GM12878 (cell line): Measurements from ENCODE around the gene CNTN6. TPM values are rescaled to one million over a fixed set of nuclear protein-coding genes. Genes with fewer than 3 reads are reported as not detected.

Experiments used
- ATAC-seq: fragments of 200-7000 bp; cut with Tn5 transposase; 3 replicates; pipeline ENCODE4 v1.9.1; 2020; ENCODE audit warnings: mild to moderate bottlenecking, moderate library complexity
- BruUV-seq: library from RNA; stranded (reverse); fragments of 400-500 nt; replicated peaks from 2 replicates; lab custom pipeline; 2021; lab: Mats Ljungman, UMichigan
- CTCF ChIA-PET: fragments of 300-600 bp; sonication (Branson Sonifier 250); formaldehyde crosslinking; extraction: SDS; loops from one replicate; lab custom pipeline; 2021; ENCODE audit warnings: inconsistent platforms; lab: Yijun Ruan, JAX
- POLR2A ChIA-PET: fragments of 350-600 bp; formaldehyde crosslinking; extraction: SDS; loops from one replicate; lab custom pipeline; 2021; ENCODE audit warnings: inconsistent platforms; lab: Charles Lee
- RAD21 ChIA-PET: fragments of 300-600 bp; sonication (Branson Sonifier 250); formaldehyde crosslinking; loops from one replicate; lab custom pipeline; 2023; ENCODE audit warnings: antibody characterized with exemption; ENCODE audit not compliant: unreplicated experiment; lab: Charles Lee
- SMC1A ChIA-PET: fragments of 300-600 bp; sonication (Branson Sonifier 250); formaldehyde crosslinking; loops from one replicate; lab custom pipeline; 2023; ENCODE audit not compliant: unreplicated experiment, uncharacterized antibody; lab: Charles Lee
- DNase-seq: peaks from one replicate; pipeline ENCODE4 v3.0.0-alpha.2; 2011; ENCODE audit warnings: low read depth, low spot score
- FAIRE-seq: peaks from 3 replicates; lab custom pipeline; 2011; peaks lifted over from hg19 to GRCh38; lab: Jason Lieb, UNC
- H2AFZ ChIP-seq: 2 replicates; pipeline ENCODE4 v1.6.0; 2011; ENCODE audit warnings: low read depth, low read length, control low read depth; ENCODE audit not compliant: control insufficient read depth
- H3K27ac ChIP-seq: 2 replicates; pipeline ENCODE4 v1.5.1; 2011; ENCODE audit warnings: control low read depth; ENCODE audit not compliant: control insufficient read depth, insufficient read depth
- H3K27me3 ChIP-seq, 2 experiments: replicated peaks in 1 of 2; 2 replicates each; pipeline versions ENCODE4 v1.6.0 to v1.6.1; 2011; ENCODE audit warnings: low read length in 1 of 2; ENCODE audit not compliant: control insufficient read depth in 2 of 2, insufficient read depth in 2 of 2
- H3K36me3 ChIP-seq, 2 experiments: 2 replicates each; pipeline ENCODE4 v1.5.1; 2011; ENCODE audit warnings: low read length in 1 of 2; ENCODE audit not compliant: control insufficient read depth in 2 of 2, insufficient read depth in 2 of 2
- H3K4me1 ChIP-seq: 2 replicates; pipeline ENCODE4 v1.6.1; 2011; ENCODE audit warnings: mild to moderate bottlenecking, low read length, moderate library complexity, mixed read lengths; ENCODE audit not compliant: control insufficient read depth, insufficient read depth
- H3K4me2 ChIP-seq: 2 replicates; pipeline ENCODE4 v1.6.0; 2011; ENCODE audit warnings: control low read depth; ENCODE audit not compliant: control insufficient read depth, insufficient read depth
- H3K4me3 ChIP-seq: fragments of 200-600 bp; sonication (generic); 2 replicates; pipeline ENCODE4 v1.5.1; 2016
- H3K79me2 ChIP-seq: 2 replicates; pipeline ENCODE4 v1.6.0; 2011; ENCODE audit warnings: low read length; ENCODE audit not compliant: control insufficient read depth, insufficient read depth
- H3K9ac ChIP-seq: 2 replicates; pipeline ENCODE4 v1.8.0; 2011; ENCODE audit warnings: low read length, control low read depth, mixed read lengths; ENCODE audit not compliant: control insufficient read depth, insufficient read depth
- H3K9me3 ChIP-seq: replicated peaks from 3 replicates; pipeline ENCODE4 v1.5.1; 2011; ENCODE audit warnings: mild to moderate bottlenecking, low read length; ENCODE audit not compliant: control insufficient read depth, insufficient read depth
- H4K20me1 ChIP-seq: 2 replicates; pipeline ENCODE4 v1.6.0; 2011; ENCODE audit not compliant: control insufficient read depth, insufficient read depth
- CBX3 ChIP-seq: fragments of 200-600 bp; sonication (generic); IDR thresholded peaks from 2 replicates; pipeline ENCODE4 v1.6.1; 2016; ENCODE audit warnings: low read depth, borderline replicate concordance
- EP300 ChIP-seq, 2 experiments: fragments of 150-350 bp in 1 of 2; IDR thresholded peaks; 2 replicates each; pipeline ENCODE4 v1.6.1; 2011 to 2012; ENCODE audit warnings: low read depth in 2 of 2, low read length in 2 of 2, borderline replicate concordance in 1 of 2, improper control_type of control experiment in 1 of 2, inconsistent platforms in 1 of 2; ENCODE audit not compliant: control insufficient read depth in 1 of 2
- FOXK2 ChIP-seq: fragments of 450-650 bp; IDR thresholded peaks from 2 replicates; pipeline ENCODE4 v1.6.1; 2017; ENCODE audit warnings: mild to moderate bottlenecking, moderate library complexity
- MEF2A ChIP-seq: IDR thresholded peaks from 2 replicates; pipeline ENCODE4 v1.6.1; 2011; ENCODE audit warnings: low read depth, mild to moderate bottlenecking, low read length, moderate library complexity; ENCODE audit not compliant: insufficient read depth
- MYB ChIP-seq: fragments of 150-350 bp; IDR thresholded peaks from 2 replicates; pipeline ENCODE4 v1.6.1; 2014; ENCODE audit warnings: mild to moderate bottlenecking, low read depth, low read length, borderline replicate concordance
- RUNX3 ChIP-seq: IDR thresholded peaks from 2 replicates; pipeline ENCODE4 v1.6.1; 2012; ENCODE audit warnings: low read length, inconsistent platforms
- SP1 ChIP-seq: IDR thresholded peaks from one replicate; pipeline ENCODE4 v1.6.1; 2011; ENCODE audit warnings: low read depth, low read length
- STAT1 ChIP-seq: fragments of 450-650 bp; conservative IDR thresholded peaks from 2 replicates; pipeline ENCODE4 v1.6.1; 2014; ENCODE audit warnings: antibody characterized with exemption, mild to moderate bottlenecking
- TBL1XR1 ChIP-seq: IDR thresholded peaks from 2 replicates; pipeline ENCODE4 v1.6.1; 2012; ENCODE audit warnings: low read depth, low read length, improper control_type of control experiment
- ZNF217 ChIP-seq: fragments of 450-650 bp; IDR thresholded peaks from 2 replicates; pipeline ENCODE4 v1.6.1; 2017; ENCODE audit warnings: antibody characterized with exemption, mild to moderate bottlenecking
- WGBS: methylation state at CpG from one replicate; pipeline ENCODE4 v1.1.6; 2016; ENCODE audit warnings: low lambda C conversion rate; ENCODE audit not compliant: insufficient replicate concordance, insufficient coverage; ENCODE audit errors: missing lambda C conversion rate; 5-methylcytosine and 5-hydroxymethylcytosine counted together
- in situ Hi-C: fragments of 300-500 bp; cut with MboI; formaldehyde crosslinking; loops from 9 replicates; pipeline ENCODE4 v1.14.3; 2018; ENCODE audit warnings: mixed read lengths
- intact Hi-C: fragments of 100-400 bp; cut with micrococcal nuclease; formaldehyde crosslinking; loops from one replicate; pipeline ENCODE4 v1.14.2; 2022; ENCODE audit not compliant: unreplicated experiment
- polyA plus RNA-seq, 11 experiments: library from polyadenylated mRNA; depleted of rRNA in 4 of 11; unstranded in 6 of 11; stranded (reverse) in 5 of 11; fragments of >200 nt; fragmentation: Nextera tagmentation in 4 of 11; fragmentation: Illumina TruSeq in 1 of 11; extraction: Ambion mirVana in 4 of 11; extraction: Trizol in 1 of 11; gene quantifications; 1 replicate in 1 of 11; 2 replicates in 10 of 11; pipeline versions ENCODE4 v1.2.1 to v1.2.3, GENCODE V29; 2011 to 2016; ENCODE audit warnings: inconsistent platforms in 2 of 11, missing spikeins in 2 of 11, low read depth in 1 of 11
- total RNA-seq, 4 experiments: library from RNA; depleted of rRNA in 3 of 4; stranded (reverse); fragments of >200 nt in 3 of 4; fragmentation: Illumina TruSeq in 1 of 4; extraction: Trizol in 1 of 4; gene quantifications; 2 replicates each; pipeline versions ENCODE4 v1.2.1 to v1.2.3, GENCODE V29; 2013 to 2021
- TF ChIP-seq, protein P1 (sequence below): fragments of 450-650 bp; conservative IDR thresholded peaks from 2 replicates; pipeline ENCODE4 v1.6.1; 2017; ENCODE audit warnings: mild to moderate bottlenecking, moderate library complexity
- TF ChIP-seq, protein P2 (sequence below): IDR thresholded peaks from 2 replicates; pipeline ENCODE4 v1.6.1; 2011; ENCODE audit warnings: borderline replicate concordance, low read depth, mild to moderate bottlenecking, moderate library complexity, low read length; ENCODE audit not compliant: insufficient read depth, poor library complexity, severe bottlenecking
- TF ChIP-seq, protein P3 (sequence below): IDR thresholded peaks from 2 replicates; pipeline ENCODE4 v1.6.1; 2012; ENCODE audit warnings: low read depth, low read length, improper control_type of control experiment

CNTN6 gene
- total and polyA plus RNA-seq, 10 of the 15 experiments (the other 5 are each of a cell fraction or from before 2014, with no cell fraction given) = not detected

DNA sequence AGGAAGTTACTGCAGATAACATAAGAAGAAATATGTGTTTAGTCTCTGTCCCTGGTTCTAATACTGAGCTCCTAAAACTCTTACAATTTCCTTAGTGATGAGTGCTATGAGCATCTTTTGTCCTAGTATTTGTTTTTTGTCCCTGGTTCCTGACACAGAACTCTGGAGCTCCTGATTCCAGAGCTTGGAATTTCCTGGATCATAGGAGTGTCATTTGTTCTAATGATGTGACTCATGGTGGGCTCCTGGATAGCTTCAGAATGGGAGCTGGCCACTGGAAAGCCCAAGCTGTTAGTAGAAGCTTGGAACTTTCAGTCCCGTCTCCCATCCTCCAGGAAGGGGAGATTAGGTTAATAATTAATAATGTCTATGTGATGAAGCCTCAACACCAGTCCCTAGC, 98.2 kb downstream of the CNTN6 start:
- ATAC-seq (no peak), FAIRE-seq (no peak), DNase-seq (no peak)
- ChIA-PET SMC1A (no interaction called here), RAD21 (no interaction called here), POLR2A (no interaction called here), CTCF (interaction anchor here (1.1 kb wide), 1 partner anchor 85 kb away, joined by 3 read pairs; no protein-coding TSS in a partner anchor)
- WGBS = 7% methylated on average over 1 of the region's 1 CpG
- no TSS peak for BruUV-seq
- Histone ChIP-seq H3K9ac (no peak overlapping the region), H4K20me1 (no peaks in the 10 kb centered on the region), H3K36me3 (no peaks in the 10 kb centered on the region), H3K4me3 (no peak overlapping the region), H3K4me1 (no peaks in the 10 kb centered on the region), H3K79me2 (no peaks in the 10 kb centered on the region), H3K27ac (no peak overlapping the region), H2AFZ (no peak overlapping the region), H3K9me3 (no peaks in the 10 kb centered on the region), H3K4me2 (no peak overlapping the region), H3K27me3 (no peaks in the 10 kb centered on the region)
- intact Hi-C loops (no loop called here), in situ Hi-C loops (no loop called here)
- TF ChIP-seq, protein P1, sequence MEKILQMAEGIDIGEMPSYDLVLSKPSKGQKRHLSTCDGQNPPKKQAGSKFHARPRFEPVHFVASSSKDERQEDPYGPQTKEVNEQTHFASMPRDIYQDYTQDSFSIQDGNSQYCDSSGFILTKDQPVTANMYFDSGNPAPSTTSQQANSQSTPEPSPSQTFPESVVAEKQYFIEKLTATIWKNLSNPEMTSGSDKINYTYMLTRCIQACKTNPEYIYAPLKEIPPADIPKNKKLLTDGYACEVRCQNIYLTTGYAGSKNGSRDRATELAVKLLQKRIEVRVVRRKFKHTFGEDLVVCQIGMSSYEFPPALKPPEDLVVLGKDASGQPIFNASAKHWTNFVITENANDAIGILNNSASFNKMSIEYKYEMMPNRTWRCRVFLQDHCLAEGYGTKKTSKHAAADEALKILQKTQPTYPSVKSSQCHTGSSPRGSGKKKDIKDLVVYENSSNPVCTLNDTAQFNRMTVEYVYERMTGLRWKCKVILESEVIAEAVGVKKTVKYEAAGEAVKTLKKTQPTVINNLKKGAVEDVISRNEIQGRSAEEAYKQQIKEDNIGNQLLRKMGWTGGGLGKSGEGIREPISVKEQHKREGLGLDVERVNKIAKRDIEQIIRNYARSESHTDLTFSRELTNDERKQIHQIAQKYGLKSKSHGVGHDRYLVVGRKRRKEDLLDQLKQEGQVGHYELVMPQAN = no peak
- TF ChIP-seq, protein P2, sequence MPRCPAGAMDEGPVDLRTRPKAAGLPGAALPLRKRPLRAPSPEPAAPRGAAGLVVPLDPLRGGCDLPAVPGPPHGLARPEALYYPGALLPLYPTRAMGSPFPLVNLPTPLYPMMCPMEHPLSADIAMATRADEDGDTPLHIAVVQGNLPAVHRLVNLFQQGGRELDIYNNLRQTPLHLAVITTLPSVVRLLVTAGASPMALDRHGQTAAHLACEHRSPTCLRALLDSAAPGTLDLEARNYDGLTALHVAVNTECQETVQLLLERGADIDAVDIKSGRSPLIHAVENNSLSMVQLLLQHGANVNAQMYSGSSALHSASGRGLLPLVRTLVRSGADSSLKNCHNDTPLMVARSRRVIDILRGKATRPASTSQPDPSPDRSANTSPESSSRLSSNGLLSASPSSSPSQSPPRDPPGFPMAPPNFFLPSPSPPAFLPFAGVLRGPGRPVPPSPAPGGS = no peak
- TF ChIP-seq STAT1 = no peak
- no peak for TF ChIP-seq RUNX3
- no peak for TF ChIP-seq MYB
- TF ChIP-seq SP1 = no peak
- TF ChIP-seq FOXK2 = no peak
- no peak for TF ChIP-seq EP300 (IDR thresholded peaks at IDR 0.05; ENCODE audit: borderline replicate concordance in 1 of 2, control insufficient read depth in 1 of 2, low read depth in 2 of 2, low read length in 2 of 2)
- TF ChIP-seq, protein P3, sequence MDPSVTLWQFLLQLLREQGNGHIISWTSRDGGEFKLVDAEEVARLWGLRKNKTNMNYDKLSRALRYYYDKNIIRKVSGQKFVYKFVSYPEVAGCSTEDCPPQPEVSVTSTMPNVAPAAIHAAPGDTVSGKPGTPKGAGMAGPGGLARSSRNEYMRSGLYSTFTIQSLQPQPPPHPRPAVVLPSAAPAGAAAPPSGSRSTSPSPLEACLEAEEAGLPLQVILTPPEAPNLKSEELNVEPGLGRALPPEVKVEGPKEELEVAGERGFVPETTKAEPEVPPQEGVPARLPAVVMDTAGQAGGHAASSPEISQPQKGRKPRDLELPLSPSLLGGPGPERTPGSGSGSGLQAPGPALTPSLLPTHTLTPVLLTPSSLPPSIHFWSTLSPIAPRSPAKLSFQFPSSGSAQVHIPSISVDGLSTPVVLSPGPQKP = no peak
- TF ChIP-seq ZNF217 = no peak
- TF ChIP-seq MEF2A = no peak
- TF ChIP-seq CBX3 = no peak
- no peak for TF ChIP-seq TBL1XR1
